ENCODE results near the gene CSH1.
"Not testable (repeated sequence)": the region's sequence is repeated elsewhere in the genome, so short reads cannot be mapped to it uniquely, and the experiment has no call there.

The CSH1 gene

DNA sequence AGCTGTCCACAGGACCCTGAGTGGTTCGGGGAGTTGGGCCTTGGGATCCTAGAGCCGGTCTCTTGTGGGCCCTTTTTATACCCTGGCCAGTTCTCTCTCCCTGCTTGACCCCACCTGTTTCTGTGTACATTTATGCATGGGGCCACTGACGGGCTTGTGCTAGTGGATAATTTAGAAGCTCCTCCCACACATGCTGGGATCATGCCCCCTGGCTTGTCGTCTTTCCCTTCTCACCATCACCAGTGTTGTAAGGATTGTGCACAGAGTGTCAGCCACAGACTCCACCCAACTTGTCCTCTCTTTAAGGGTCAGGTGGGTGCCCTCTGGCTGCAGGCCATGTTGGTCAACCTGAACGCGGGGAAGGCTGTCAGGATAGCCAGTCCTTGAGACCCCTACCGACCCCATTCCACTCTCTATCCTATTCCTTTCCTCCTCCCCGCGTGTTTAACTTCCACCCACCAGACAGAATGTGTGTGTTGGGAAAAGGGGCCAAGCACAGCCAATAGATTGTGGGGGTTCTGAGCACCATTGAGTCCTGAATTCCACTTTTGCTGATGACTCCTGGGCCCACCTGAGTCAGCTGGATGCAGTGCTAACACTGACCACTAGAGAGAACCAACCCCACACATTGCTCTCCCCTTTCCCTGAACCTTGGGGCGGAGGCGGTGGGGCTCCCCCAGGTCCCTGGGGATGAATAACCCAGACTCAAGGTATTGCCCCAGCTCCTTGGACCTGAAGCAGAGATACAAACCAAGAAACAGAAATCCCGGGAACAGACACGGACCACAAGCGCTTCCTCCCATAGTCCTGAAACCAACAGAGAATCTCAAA is at the start of gene CSH1:
CSH1 (minus strand) TSS at position 51 of the 831 bp plus-strand sequence. CDS start 63 bp downstream, outside the sequence.
- not testable (repeated sequence) for DNase-seq

DNA sequence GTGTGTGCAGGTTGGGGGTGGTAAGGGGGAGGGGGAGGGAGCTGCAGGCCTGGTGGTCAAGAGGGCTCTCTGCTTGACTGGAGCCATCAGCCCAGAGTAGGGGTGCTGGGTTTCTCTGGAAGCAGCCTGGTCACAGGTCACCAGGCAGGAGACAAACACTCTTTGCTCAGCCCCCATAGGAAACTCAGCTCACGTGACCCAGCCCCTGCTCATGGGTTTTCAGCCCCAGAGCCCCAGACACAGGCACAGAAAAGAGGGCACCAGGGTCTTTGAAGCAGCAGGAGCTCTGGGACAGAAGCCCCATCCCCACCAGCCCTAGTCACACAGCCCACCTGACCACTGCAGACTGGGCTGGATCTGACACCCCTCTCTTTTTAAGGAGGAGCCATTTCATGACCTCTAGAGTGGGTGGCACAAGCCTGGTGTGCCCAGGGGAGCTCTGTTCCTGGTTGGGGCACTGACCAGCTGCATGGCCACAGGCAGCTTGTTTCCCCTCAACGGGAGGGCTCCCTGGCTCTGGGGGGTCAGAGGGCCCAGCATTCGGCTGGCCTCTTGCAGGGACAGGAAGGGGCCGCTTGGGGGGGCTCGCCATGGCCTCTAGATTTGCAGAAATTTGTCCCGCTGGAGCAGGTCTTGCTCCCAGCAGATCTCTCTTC is 49.5 kb upstream of the CSH1 start:
- DNase-seq: no peak

- no peak for DNase-seq
Measured at GRCh38 chr17:63944736-63945499, 48.5 kb upstream of the CSH1 start.

DNA sequence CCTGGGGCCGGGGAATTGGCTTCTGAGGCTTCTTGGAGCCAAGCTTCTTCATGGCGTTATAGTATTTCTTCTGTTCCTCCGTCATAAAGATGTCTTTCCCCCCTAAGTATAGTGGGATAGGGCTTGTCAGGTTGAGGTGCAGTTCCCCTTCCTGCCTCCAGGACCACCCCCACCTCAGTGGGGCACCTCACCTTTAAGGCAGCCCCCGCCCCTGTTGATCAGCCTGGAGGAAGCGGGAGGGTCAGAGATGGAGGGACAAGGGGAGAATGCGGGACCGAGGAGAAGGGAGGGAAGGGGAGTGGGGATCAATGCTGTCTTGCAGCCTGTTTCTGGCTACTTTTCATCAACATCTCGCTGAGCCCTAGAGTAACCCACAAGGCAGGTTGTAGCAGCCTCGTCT is 47.4 kb upstream of the CSH1 start:
- no peak for DNase-seq

DNA sequence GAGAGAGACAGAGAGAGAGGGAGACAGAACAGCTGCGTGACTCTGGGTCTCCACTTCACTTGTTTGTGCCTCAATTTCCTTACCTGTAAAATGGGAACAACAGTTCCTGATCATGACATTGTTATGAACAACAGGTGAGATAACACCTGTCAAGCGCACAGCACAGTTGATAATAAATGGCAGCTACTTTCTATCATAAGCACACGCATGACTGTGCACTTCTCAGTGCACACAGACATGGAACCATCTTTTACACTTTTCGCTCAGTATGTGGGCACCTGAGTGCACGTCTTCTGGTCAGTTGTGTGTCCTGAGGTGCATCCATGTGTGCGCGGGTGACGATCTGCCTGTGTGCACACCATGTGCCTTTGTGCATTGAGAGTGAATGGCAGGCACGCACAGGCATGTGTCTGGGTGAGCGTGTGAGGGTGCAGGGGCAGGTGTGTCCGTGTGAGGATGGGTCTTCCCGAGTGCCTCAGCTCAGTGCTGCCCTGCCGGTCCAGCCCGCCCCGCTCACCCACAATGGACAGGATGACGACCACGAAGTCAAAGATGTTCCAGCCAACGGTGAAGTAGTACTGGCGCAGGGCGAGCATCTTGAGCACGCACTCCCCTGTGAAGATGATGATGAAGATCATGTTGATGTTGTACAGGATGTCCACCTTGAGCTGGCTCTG is 46.1 kb upstream of the CSH1 start:
- no peak for DNase-seq

GRCh38 chr17:63941751-63942150 is 45.4 kb upstream of the CSH1 start:
- no peak for DNase-seq

DNA sequence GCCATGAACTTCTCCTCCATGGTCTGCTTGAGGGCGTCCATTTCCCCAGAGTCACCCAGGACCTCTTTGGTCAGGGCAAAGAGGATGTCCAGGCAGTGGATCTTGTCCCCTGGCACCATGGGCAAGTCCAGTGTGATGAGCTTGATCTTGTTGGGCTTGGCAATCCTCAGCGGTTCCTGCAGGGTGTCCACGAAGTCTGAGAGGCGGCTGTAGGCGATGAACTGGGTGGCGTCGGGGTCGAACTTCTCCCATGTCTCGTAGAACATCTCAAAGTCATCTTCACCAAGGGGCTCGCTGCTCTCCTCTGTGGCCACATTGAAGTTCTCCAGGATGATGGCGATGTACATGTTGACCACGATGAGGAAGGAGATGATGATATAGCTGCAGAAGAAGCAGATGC is 44.8 kb upstream of the CSH1 start:
- no peak for DNase-seq

GRCh38 chr17:63940584-63940983 is 44.2 kb upstream of the CSH1 start:
- DNase-seq: no peak

GRCh38 chr17:63939884-63940283 is 43.5 kb upstream of the CSH1 start:
- no peak for DNase-seq

- DNase-seq: no peak
Measured at GRCh38 chr17:63939401-63939800, 43.0 kb upstream of the CSH1 start.

- no peak for DNase-seq
Measured at GRCh38 chr17:63937920-63938319, 41.5 kb upstream of the CSH1 start.

GRCh38 chr17:63937319-63937718 is 40.9 kb upstream of the CSH1 start:
- DNase-seq: no peak

DNA sequence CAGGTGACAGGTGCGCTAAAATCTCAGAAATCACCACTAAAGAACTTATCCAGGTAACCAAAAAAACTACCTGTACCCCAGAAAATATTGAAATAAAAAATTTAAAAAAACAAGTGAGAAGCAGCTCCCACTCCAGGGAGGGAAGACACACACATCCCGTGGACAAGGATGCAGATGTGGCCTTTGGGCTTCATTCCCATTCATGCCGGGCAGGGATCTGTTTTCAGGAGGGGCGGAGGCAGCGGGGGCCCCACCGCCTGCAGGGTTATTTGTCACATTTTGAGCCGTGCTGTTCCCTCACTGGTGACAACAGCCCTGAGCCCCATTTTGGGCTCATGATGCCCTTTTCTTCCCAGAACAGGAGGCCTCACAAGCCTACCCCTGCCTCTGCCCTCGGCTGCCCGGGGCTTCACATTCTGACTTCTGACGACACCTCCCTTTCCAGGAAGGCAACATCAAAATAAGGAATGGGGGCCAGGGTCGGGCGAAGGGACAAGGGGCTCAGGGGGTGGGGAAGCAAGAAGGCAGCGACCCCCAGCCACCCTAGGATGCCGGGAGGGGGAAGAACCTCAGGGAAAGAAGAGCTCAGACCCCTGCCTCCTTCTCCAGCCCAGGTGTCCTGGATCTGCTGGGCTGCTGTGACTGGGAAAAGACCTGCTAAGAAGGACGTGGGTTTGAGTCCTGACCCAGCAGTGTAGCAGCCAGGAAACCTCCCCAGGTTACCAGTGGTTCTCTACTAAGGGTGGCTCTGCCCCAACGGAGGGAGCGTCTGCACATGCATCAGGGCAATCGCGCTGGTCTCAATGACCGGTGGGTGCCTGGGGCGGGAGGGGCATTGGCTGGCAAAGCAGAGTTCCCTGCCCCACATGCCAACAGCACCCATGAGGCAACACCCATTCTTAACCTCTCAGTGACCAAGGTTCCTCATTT is 38.1 kb upstream of the CSH1 start:
- no peak for DNase-seq

DNA sequence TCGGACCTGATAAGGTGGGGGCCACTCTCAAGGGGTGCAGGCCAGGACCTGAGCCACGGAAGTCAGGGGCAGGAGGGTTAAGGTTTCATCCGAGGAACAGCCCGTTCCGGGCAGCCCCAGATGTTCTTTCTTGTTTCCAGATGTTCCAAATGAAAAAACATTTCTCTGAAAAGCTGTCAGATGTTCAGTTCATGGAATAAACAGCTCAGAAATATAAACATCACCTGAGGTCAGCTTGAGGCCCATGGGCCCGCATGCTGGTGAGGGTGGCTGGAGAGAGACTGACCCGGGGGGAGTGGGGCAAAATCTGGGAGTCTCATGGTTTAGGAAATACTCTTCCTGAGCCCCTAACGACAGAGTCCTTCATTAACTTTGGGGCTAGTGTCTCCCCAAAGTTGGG is 37.2 kb upstream of the CSH1 start:
- DNase-seq: no peak

DNA sequence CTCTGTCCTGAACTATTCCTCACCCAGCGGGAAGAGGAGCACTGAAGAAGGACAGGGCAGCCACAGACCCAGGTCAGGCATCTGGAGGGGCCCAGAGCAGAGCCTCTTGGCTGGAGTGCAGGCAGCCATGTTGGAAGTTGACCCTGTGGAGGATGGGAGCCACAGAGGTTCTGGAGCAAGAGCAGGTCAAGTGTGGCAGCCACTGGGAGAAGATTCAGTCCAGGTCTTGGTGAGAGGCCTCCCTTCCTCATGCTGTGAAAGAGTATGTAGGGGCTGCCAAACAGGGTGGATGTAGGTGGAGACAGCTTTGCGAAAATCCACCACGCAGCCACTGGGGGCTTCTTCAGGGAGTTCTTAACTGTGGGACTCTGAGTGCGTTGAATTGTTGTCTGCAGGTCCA is 36.3 kb upstream of the CSH1 start:
- no peak for DNase-seq

- no peak for DNase-seq
Measured at GRCh38 chr17:63931981-63932561, 35.7 kb upstream of the CSH1 start, which contains the start of gene CD79B. CD79B (minus strand) TSS chr17:63932331; CDS start chr17:63932261, 70 bp downstream.

GRCh38 chr17:63930951-63931575 is 34.7 kb upstream of the CSH1 start:
- DNase-seq: no peak

- no peak for DNase-seq
Measured at GRCh38 chr17:63929860-63930766, 33.7 kb upstream of the CSH1 start.

DNA sequence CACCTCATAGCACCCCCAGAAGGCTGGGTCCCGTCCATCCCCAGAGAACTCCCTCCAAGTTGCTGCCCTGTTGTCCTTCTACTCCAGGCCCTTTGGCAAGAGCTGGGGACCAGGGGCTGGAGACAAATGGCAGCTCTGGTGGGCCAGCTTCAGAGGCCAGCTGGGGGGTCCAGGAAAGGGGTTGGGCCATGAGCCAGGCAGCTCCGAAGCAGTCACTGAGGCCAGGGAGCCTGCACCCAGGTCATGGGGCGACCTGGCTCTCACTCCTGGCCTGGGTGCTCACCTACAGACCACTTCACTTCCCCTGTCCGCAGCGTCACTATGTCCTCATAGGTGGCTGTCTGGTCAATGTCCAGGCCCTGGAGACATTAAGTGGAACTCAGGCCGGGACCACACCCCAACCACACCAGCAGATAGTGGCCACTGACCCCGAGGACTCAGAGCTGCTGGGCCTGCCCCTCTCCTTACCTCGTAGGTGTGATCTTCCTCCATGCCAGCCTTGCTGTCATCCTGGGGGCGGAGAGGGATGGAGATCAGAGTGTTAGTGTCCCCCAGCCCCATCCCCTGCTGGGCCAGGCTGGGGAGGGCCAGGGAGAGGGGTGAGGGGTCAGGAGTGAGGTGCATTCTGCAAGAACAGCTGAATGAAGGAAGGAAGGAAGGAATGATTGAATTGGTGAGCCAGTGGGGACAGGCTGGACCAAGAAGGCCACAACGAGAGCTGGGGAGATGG is 32.8 kb upstream of the CSH1 start:
- no peak for DNase-seq

Data from NCI-H1694 (cell line).